Ascending aorta (tissue), 2 donors: ENCODE results near the gene KSR1. TPM values are rescaled to one million over a fixed set of nuclear protein-coding genes. Genes with fewer than 3 reads are reported as not detected.

Source experiments
- DNase-seq, 2 donors: peaks; one replicate each; pipeline ENCODE4 v3.0.0-alpha.2; 2019; ENCODE audit warnings: low spot score in 2 of 2
- H3K27ac ChIP-seq, 2 donors: fragments of 200-600 bp; sonication (generic); one replicate each; pipeline ENCODE4 v1.5.1; 2016 to 2017; ENCODE audit warnings: mild to moderate bottlenecking in 1 of 2
- H3K27me3 ChIP-seq: fragments of 200-600 bp; sonication (generic); one replicate; pipeline ENCODE4 v1.5.1; 2017
- H3K36me3 ChIP-seq, 2 donors: fragments of 200-600 bp; sonication (generic); one replicate each; pipeline ENCODE4 v1.5.1; 2016
- H3K4me1 ChIP-seq, 2 donors: fragments of 200-600 bp; sonication (generic); one replicate each; pipeline ENCODE4 v1.5.1; 2016 to 2017; ENCODE audit warnings: mild to moderate bottlenecking in 1 of 2
- H3K4me3 ChIP-seq, 2 donors: fragments of 200-600 bp; sonication (generic); one replicate each; pipeline ENCODE4 v1.5.1; 2016 to 2017; ENCODE audit warnings: mild to moderate bottlenecking in 1 of 2
- H3K9me3 ChIP-seq, 2 donors: fragments of 200-600 bp; sonication (generic); one replicate each; pipeline ENCODE4 v1.5.1; 2016
- CTCF ChIP-seq, 3 experiments: fragments of 200-600 bp in 2 of 3; fragments of 450-650 bp in 1 of 3; sonication (generic) in 2 of 3; IDR thresholded peaks; one replicate each; pipeline ENCODE4 v1.5.1; 2016 to 2019; ENCODE audit warnings: antibody characterized with exemption in 3 of 3, mild to moderate bottlenecking in 1 of 3, moderate library complexity in 1 of 3
- intact Hi-C: fragments of 100-400 bp; cut with DNase I; formaldehyde crosslinking; loops from one replicate; pipeline ENCODE4 v1.15.1; 2023
- total RNA-seq: library from RNA; depleted of rRNA; stranded (reverse); fragments of >200 nt; gene quantifications from one replicate; pipeline ENCODE4 v1.1.0, GENCODE V29; 2016

The KSR1 gene
- total RNA-seq, 1 donor from 2014 or later, result 42.6 TPM

DNA sequence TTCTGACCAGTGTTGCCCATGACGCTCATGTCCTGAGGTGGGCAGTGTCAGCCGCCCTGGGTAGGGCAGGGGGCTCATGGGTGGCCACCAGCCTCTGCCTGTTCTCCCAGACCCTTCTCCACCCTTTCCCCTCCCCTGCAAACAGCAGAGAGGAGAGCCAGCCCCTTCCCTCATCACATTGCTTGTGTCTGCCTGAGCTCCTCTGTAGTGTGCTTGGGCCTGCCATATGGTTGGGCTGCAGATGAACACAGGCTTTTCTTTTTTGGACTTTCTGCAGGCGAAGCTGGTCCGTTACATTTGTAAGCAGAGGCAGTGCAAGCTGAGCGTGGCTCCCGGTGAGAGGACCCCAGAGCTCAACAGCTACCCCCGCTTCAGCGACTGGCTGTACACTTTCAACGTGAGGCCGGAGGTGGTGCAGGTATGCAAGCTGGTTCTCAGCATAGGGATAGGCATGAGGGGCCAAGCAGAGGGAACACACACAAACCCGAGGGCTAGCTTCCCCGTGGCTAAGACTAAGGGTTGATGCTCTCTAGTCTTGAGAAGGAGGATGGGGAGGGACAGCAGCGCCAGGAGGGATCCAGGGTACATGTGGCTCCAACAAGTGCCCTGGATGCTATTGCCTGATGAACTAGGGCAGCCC, 94.2 kb downstream of the KSR1 start:
- Histone ChIP-seq H3K4me3 (no peak overlapping the region), H3K27me3 (no peaks in the 10 kb centered on the region), H3K9me3 (no peaks in the 10 kb centered on the region), H3K4me1 (peaks cover 0 to 10% of the 10 kb centered on the region in 2 donors), H3K27ac (no peak overlapping the region), H3K36me3 (no peaks in the 10 kb centered on the region)
- DNase-seq, result no peak
- intact Hi-C loops, result no loop called here
- no peak for TF ChIP-seq CTCF (IDR thresholded peaks at IDR 0.05)

GRCh38 chr17:27550974-27551505, 94.8 kb downstream of the KSR1 start:
- Histone ChIP-seq H3K9me3 (no peaks in the 10 kb centered on the region), H3K27me3 (no peaks in the 10 kb centered on the region), H3K36me3 (no peaks in the 10 kb centered on the region), H3K27ac (no peak overlapping the region), H3K4me1 (peaks cover 0 to 10% of the 10 kb centered on the region in 2 donors), H3K4me3 (no peak overlapping the region)
- no peak for TF ChIP-seq CTCF (IDR thresholded peaks at IDR 0.05)
- intact Hi-C loops, result no loop called here
- DNase-seq, result no peak

DNA sequence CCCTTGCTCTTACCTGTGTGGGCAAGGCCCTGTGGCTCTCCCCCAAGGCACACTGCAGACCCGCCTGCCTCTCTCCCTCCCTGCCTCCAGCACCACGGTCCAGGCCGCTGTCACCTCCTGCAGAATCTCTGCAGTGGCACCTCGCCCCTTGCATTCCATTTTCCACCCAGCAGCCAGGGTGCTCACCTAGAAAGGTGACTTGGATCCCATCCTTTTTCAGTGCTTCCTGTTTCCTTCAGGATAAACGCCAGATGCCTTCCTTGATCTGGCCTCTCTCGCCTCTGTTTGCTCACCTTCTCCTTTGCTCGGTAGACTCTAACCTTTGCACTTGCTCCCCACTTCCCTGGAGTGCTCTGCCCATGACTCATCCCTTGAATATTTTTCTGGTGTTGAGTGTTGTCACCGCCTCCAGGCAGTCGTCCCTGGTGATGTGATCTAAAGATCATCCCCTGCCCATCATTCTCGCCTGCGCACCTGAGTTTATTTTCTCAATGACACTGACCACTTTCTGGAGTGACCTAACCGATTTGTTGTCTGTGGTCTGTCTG, 95.5 kb downstream of the KSR1 start:
- TF ChIP-seq CTCF (IDR thresholded peaks at IDR 0.05), result no peak
- DNase-seq, result no peak
- Histone ChIP-seq H3K36me3 (no peaks in the 10 kb centered on the region), H3K4me1 (peaks cover 0 to 10% of the 10 kb centered on the region in 2 donors), H3K27ac (no peak overlapping the region), H3K9me3 (no peaks in the 10 kb centered on the region), H3K27me3 (no peaks in the 10 kb centered on the region), H3K4me3 (no peak overlapping the region)
- intact Hi-C loops, result no loop called here

DNA sequence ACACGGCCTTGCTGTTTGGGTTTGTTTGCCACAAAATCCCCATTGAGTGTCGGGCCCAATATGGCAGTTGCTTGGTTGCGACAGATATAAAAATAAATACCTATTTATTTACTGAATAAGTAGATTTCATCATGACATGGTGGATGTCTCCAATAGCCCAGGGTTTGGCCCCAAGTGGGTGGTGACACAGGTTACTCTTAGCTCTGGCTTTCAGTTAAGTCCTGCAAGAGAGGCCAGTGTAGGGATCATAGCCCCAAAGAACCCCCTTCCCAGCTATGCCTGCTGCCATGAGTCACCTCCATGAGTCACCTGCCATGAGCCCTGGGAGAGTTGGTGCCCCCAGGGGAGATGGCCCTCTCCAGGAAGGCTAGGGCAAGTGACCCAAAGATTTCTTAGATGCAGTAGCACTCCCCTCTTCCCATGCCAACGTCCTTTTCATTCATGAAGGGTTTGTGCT, 96.1 kb downstream of the KSR1 start:
- Histone ChIP-seq H3K27ac (no peak overlapping the region), H3K4me3 (no peak overlapping the region), H3K4me1 (peaks cover 0 to 10% of the 10 kb centered on the region in 2 donors), H3K36me3 (no peaks in the 10 kb centered on the region), H3K27me3 (no peaks in the 10 kb centered on the region), H3K9me3 (no peaks in the 10 kb centered on the region)
- DNase-seq, result no peak
- no peak for TF ChIP-seq CTCF (IDR thresholded peaks at IDR 0.05)
- intact Hi-C loops, result no loop called here

DNA sequence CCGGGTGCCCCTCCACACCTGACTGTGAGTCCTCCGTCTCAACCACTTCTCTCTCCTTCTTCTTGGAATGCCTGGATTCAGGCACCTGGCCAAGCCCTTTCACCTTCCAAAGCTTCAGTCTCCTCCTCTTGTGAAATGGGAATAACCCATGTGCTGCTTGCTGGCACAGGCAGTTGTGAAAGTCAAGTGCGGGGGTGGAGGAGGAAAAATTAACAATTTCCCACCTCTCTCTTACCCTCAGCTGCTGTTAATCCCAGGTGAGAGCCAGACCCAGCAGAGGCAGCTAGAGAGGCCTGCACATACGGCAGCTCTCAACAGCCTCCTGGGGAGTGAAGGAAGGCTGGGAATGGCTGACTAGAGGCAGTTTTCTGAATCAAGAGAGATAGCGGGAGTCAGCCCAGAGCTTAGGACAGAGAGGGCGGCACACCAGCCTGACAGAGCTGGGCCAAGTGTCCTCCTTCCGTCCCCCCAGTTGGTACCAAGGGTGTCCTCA, 96.8 kb downstream of the KSR1 start:
- no peak for DNase-seq
- intact Hi-C loops, result no loop called here

More for the DNA sequence above, 96.8 kb downstream of the KSR1 start:
- H3K36me3 ChIP-seq, result no peaks in the 10 kb centered on the region
- no peaks in the 10 kb centered on the region for H3K9me3 ChIP-seq
- TF ChIP-seq CTCF (IDR thresholded peaks at IDR 0.05), result no peak
- no peak overlapping the region for H3K4me3 ChIP-seq
- H3K4me1 ChIP-seq, result peaks cover 0 to 10% of the 10 kb centered on the region in 2 donors
- H3K27ac ChIP-seq, result no peak overlapping the region
- H3K27me3 ChIP-seq, result no peaks in the 10 kb centered on the region
